ENCODE data around the gene PPP1R13B. TPM values are rescaled to one million over a fixed set of nuclear protein-coding genes. Genes with fewer than 3 reads are reported as not detected.
A peak's percentile ranks its signal among the peaks of the same experiment; 100 is the strongest.

Gene PPP1R13B
- total RNA-seq, 1 donor from 2014 or later: 2.5 TPM

DNA sequence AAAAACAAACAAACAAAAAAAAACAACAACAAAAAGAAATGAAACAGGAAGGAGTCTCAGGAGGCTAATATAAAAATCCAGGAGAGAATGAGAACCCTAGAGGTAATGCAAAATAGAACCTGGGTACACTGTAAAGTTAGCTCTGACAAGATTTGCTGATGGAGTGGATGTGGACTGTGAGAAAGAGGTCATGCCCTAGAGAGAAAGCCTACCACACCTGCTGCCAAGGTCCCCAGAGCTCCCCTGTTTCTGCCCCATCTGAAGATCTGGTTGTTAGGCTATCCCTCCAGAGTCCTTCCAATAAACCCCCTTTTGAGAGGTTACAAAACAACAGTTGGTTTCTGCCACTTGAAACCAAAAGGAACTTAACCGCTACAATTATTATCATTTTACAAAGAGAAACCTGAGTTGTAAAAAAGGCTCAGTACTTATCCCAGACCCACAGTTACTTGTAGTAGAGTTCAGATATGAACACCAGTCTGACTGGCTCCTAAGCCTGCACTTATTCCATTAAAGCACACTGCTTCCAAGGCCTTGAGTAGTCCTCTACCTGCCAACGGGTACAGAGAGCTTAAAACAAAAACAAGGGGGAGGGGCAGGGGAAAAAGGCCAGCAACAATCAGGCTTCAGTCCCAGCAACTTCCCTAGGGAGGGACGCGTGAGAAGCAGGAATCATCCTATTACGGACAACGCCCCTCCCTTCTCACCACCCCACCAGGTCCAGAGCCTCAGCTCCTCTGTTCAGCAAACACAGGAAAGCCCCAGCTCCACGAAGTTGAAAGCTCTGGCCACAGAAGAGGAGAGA lies 27.7 kb downstream of the PPP1R13B start:
- no peak for TF ChIP-seq EZH2phosphoT487 (IDR thresholded peaks at IDR 0.05)
- TF ChIP-seq EZH2 (IDR thresholded peaks at IDR 0.05): no peak
- no peak for TF ChIP-seq CTCF (IDR thresholded peaks at IDR 0.05)
- Mint-ChIP-seq H3K4me3 (no peak overlapping the region), H3K4me1 (peaks cover 11% of the 10 kb centered on the region), H3K36me3 (no peaks in the 10 kb centered on the region), H3K27ac (peak overlapping the region; percentile 58), H3K27me3 (ENCODE audit: insufficient read depth, low read depth) (peaks cover 7% of the 10 kb centered on the region), H3K9me3 (no peaks in the 10 kb centered on the region)
- H3K9ac ChIP-seq: no peak overlapping the region
- peak; percentile 61 for DNase-seq (ENCODE audit: low spot score)
- peak overlapping the region; percentile 54 for H3K4me2 ChIP-seq
- no peaks in the 10 kb centered on the region for H3K79me2 ChIP-seq (ENCODE audit: low read depth)
- peaks cover 17% of the 10 kb centered on the region for H3F3A ChIP-seq (ENCODE audit: low read depth)
- H3K9me3 ChIP-seq (ENCODE audit: low read depth): no peaks in the 10 kb centered on the region
- H3K4me3 ChIP-seq: peak overlapping the region; percentile 8
- H3K36me3 ChIP-seq: no peaks in the 10 kb centered on the region
- no peak overlapping the region for H3K27ac ChIP-seq
- no peaks in the 10 kb centered on the region for H4K20me1 ChIP-seq (ENCODE audit: low read depth)
- no peaks in the 10 kb centered on the region for H3K27me3 ChIP-seq
- peaks cover 12% of the 10 kb centered on the region for H3K4me1 ChIP-seq
- peak overlapping the region; percentile 68 for H2AFZ ChIP-seq (replicated peaks)

DNA sequence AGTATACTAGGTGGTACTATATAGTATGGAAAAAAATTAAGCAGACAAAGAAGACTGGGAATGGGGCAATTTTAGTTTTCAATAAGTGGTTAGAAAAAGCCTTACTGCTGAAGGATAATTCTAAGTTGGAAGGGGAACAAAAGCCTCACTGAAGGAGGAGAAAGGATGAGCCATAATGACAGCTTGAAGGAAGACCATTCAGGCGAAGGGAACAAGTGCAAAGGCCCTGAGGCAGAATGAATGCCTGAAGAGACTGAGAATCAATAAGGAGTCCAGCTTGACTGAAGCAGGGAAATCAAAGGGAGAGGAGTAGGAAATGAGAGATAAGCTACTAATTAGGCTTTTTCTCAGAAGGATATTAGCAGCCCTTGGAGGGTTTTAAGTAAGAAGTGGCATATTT lies 28.5 kb downstream of the PPP1R13B start:
- Histone ChIP-seq H3K4me2 (no peak overlapping the region), H3F3A (ENCODE audit: low read depth) (peaks cover 17% of the 10 kb centered on the region), H3K4me3 (no peak overlapping the region), H3K4me1 (peaks cover 12% of the 10 kb centered on the region), H3K27me3 (no peaks in the 10 kb centered on the region), H3K9ac (no peak overlapping the region), H3K79me2 (ENCODE audit: low read depth) (no peaks in the 10 kb centered on the region), H3K9me3 (ENCODE audit: low read depth) (no peaks in the 10 kb centered on the region), H4K20me1 (ENCODE audit: low read depth) (no peaks in the 10 kb centered on the region), H3K27ac (no peak overlapping the region), H3K36me3 (no peaks in the 10 kb centered on the region), H2AFZ (replicated peaks) (no peak overlapping the region)
- no peak for DNase-seq (ENCODE audit: low spot score)
- H3K36me3 Mint-ChIP-seq: no peaks in the 10 kb centered on the region
- H3K27ac Mint-ChIP-seq: no peak overlapping the region
- no peak for TF ChIP-seq CTCF (IDR thresholded peaks at IDR 0.05)
- no peak for TF ChIP-seq EZH2phosphoT487 (IDR thresholded peaks at IDR 0.05)
- no peak for TF ChIP-seq EZH2 (IDR thresholded peaks at IDR 0.05)
- H3K4me1 Mint-ChIP-seq: peaks cover 11% of the 10 kb centered on the region
- no peak overlapping the region for H3K4me3 Mint-ChIP-seq
- H3K9me3 Mint-ChIP-seq: no peaks in the 10 kb centered on the region
- H3K27me3 Mint-ChIP-seq (ENCODE audit: insufficient read depth, low read depth): peaks cover 7% of the 10 kb centered on the region

DNA sequence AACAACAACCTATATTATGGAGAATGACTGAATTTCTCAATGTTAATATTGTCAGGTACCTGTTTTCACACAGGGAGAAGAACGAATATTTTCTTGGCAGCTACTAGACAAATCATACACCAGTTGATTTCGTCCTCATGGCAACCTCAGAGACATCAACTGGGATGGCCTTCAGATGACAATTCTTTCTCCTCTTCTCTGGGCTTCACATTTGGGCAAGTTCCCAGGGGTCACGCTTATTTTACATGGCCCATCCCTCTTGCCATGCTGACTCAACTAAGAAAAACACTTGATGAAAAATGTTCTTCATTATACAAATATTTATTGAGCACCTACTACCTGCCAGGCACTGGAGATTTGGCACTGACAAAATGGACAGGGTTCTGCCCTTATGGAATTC lies 29.0 kb downstream of the PPP1R13B start:
- Histone ChIP-seq H3K79me2 (ENCODE audit: low read depth) (no peaks in the 10 kb centered on the region), H3K4me3 (no peak overlapping the region), H3F3A (ENCODE audit: low read depth) (peaks cover 17% of the 10 kb centered on the region), H3K9me3 (ENCODE audit: low read depth) (no peaks in the 10 kb centered on the region), H3K27ac (no peak overlapping the region), H2AFZ (replicated peaks) (no peak overlapping the region), H3K4me1 (peaks cover 12% of the 10 kb centered on the region), H3K4me2 (no peak overlapping the region), H3K36me3 (no peaks in the 10 kb centered on the region), H3K27me3 (no peaks in the 10 kb centered on the region), H4K20me1 (ENCODE audit: low read depth) (no peaks in the 10 kb centered on the region), H3K9ac (no peak overlapping the region)
- no peak for TF ChIP-seq EZH2phosphoT487 (IDR thresholded peaks at IDR 0.05)
- H3K4me3 Mint-ChIP-seq: no peak overlapping the region
- peaks cover 11% of the 10 kb centered on the region for H3K4me1 Mint-ChIP-seq
- no peaks in the 10 kb centered on the region for H3K9me3 Mint-ChIP-seq
- no peak for DNase-seq (ENCODE audit: low spot score)
- peaks cover 7% of the 10 kb centered on the region for H3K27me3 Mint-ChIP-seq (ENCODE audit: insufficient read depth, low read depth)
- no peaks in the 10 kb centered on the region for H3K36me3 Mint-ChIP-seq
- no peak overlapping the region for H3K27ac Mint-ChIP-seq

GRCh38 chr14:103817595-103817994 lies 29.8 kb downstream of the PPP1R13B start:
- Mint-ChIP-seq H3K27ac (no peak overlapping the region), H3K4me3 (no peak overlapping the region), H3K36me3 (no peaks in the 10 kb centered on the region), H3K4me1 (peaks cover 11% of the 10 kb centered on the region), H3K9me3 (no peaks in the 10 kb centered on the region), H3K27me3 (ENCODE audit: insufficient read depth, low read depth) (peaks cover 8% of the 10 kb centered on the region)
- no peak overlapping the region for H2AFZ ChIP-seq (replicated peaks)
- TF ChIP-seq EZH2phosphoT487 (IDR thresholded peaks at IDR 0.05) (no peak), CTCF (IDR thresholded peaks at IDR 0.05) (no peak), EZH2 (IDR thresholded peaks at IDR 0.05) (no peak)
- H3F3A ChIP-seq (ENCODE audit: low read depth): peaks cover 17% of the 10 kb centered on the region
- no peaks in the 10 kb centered on the region for H3K9me3 ChIP-seq (ENCODE audit: low read depth)
- peaks cover 12% of the 10 kb centered on the region for H3K4me1 ChIP-seq
- no peak overlapping the region for H3K4me3 ChIP-seq
- no peaks in the 10 kb centered on the region for H3K36me3 ChIP-seq
- no peaks in the 10 kb centered on the region for H3K27me3 ChIP-seq
- no peak overlapping the region for H3K4me2 ChIP-seq
- H3K79me2 ChIP-seq (ENCODE audit: low read depth): no peaks in the 10 kb centered on the region
- H4K20me1 ChIP-seq (ENCODE audit: low read depth): no peaks in the 10 kb centered on the region
- DNase-seq (ENCODE audit: low spot score): no peak
- H3K9ac ChIP-seq: no peak overlapping the region
- H3K27ac ChIP-seq: no peak overlapping the region
